Fibroblast of pulmonary artery (primary cell): ENCODE data around the gene IQSEC1.

ENCODE experiments used
- DNase-seq: peaks from one replicate; pipeline ENCODE4 v3.0.0-alpha.2; 2010; ENCODE audit warnings: low read depth
- H3K4me3 ChIP-seq: replicated peaks from 2 replicates; pipeline ENCODE4 v1.5.1; 2011; ENCODE audit warnings: low read depth, mild to moderate bottlenecking, control low read depth, low read length, moderate library complexity
- TF ChIP-seq, protein P1 (sequence below): IDR thresholded peaks from 2 replicates; pipeline ENCODE4 v1.5.1; 2011; ENCODE audit warnings: mild to moderate bottlenecking, control low read depth, low read length, inconsistent platforms; ENCODE audit errors: missing control alignments

IQSEC1 gene

DNA sequence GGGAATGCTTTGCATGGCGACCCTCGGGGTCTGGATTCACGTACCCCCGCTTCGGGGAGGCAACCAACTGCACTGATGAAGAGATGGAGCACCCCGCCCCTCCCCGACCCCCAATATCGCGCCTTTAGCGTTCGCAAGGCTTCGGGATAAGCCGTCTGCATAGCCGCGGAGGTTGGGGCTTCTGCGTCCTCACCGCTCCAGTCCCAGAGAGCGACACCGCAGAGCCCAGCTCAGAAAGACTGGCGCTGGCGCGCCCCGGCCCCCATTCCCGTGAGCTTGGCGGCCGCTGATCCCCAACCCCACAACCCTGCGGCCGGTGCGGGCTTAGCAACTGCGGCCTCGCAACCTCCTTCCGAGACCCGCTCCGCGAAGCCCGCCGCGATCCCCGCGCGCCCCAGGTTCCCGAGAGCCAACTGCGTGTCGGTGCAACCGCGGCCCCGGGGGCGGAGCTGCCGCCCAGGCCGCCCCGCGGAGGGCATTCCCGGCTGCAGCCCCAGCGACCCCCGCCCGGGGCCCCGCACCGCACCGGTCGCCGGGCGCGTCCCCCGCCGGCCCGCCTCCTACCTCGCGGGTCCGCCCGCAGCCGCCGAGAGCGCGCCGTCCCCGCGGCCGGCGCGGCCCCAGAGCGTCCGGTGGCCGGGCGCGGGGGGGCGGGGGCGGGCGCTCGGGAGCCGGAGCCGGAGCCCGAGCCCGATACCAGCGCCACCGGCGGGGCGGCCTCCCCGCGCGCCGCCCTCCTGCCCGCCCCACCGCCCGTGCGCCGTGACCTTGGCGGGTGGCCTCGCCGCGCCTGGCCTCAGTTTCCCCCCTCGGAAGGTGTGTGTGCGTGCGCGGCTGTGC, 79.5 kb downstream of the IQSEC1 start:
- TF ChIP-seq, protein P1, sequence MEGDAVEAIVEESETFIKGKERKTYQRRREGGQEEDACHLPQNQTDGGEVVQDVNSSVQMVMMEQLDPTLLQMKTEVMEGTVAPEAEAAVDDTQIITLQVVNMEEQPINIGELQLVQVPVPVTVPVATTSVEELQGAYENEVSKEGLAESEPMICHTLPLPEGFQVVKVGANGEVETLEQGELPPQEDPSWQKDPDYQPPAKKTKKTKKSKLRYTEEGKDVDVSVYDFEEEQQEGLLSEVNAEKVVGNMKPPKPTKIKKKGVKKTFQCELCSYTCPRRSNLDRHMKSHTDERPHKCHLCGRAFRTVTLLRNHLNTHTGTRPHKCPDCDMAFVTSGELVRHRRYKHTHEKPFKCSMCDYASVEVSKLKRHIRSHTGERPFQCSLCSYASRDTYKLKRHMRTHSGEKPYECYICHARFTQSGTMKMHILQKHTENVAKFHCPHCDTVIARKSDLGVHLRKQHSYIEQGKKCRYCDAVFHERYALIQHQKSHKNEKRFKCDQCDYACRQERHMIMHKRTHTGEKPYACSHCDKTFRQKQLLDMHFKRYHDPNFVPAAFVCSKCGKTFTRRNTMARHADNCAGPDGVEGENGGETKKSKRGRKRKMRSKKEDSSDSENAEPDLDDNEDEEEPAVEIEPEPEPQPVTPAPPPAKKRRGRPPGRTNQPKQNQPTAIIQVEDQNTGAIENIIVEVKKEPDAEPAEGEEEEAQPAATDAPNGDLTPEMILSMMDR = no peak

DNA sequence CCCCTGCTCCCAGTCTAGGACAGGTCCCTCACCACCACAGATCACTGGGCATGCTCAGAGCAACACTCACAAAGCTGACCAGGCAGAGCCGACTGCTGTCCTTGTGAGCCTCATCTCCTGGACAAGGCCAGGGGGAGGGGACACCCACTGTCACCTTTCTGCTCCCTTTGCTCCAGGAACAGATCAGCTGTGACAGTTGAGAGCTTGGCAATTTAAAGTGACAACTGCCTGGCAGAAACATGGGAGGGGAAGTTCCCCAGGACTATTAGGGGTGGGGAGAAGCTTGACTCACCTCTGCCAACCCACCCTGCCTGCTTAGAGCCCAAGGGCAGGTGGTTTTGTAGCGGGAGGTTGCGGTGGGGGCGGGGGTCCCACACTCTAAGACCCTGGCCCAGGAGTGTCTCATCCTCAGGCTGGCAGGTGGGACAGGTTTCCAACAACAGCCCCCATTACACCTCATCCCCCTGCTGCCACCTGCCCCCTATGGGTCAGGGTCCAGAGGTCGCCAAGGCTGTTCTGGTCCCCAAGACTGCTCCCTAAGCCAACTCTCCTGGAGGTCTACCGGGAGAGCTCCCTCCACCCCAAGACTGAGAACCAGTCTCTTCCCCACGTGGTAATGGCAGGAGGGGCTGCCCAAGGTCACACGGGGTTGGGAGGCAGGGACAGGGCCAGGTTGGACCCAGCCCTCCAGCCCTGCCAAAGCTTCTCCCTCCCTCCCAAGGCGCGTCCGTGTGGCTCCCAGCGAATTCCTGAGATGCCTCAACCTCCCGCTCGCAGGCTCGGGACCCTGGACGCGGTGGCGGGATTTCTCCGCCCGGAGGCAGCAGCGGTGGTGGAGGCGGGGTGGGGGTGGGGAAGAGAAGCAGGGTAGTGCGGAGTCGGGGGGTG, 80.4 kb downstream of the IQSEC1 start:
- H3K4me3 ChIP-seq = no peak overlapping the region
- DNase-seq = no peak
- TF ChIP-seq, protein P1 = no peak

More for the DNA sequence above, 79.5 kb downstream of the IQSEC1 start:
- DNase-seq = no peak
- H3K4me3 ChIP-seq = peak overlapping the region; percentile 61

DNA sequence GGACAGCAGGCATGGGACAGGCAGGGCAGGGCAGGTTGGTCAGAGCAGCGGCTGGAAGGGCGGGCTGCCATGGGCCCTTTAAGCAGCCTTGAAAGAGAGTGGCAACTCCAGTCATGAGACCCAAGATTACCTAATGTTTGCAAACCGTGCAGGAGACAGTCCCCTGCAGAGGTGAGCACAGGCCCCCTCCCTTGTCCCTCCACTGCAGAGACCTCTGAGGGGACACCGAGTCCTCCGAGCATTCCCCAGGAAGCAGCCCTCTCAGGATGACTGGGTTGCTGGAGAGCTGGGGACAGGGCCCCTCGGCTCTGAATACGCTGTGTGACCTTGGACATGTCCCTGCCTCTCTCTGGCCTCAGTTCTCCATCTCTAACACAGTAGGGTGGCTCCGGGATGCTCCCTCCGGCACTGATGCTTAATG, 81.4 kb downstream of the IQSEC1 start:
- no peak for DNase-seq
- TF ChIP-seq, protein P1 = no peak
- H3K4me3 ChIP-seq = no peak overlapping the region

DNA sequence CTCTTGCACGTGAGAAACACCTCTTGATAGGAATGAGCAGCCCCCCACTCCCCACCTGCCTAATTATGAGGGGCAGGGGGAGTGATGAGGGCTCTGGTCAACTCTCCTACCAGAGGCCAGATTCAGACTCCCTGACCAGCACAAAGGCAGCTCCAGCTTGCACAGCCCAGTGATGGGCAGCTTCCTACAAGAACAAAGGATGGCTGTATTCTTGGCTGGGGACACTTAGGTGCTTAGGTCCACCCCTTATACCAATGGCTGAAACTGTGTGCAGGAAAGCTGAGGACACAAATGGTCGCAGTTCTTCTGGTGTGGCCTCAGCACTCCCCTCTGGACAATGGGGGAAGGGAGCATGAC, 81.8 kb downstream of the IQSEC1 start:
- no peak overlapping the region for H3K4me3 ChIP-seq
- DNase-seq = no peak
- TF ChIP-seq, protein P1 = no peak

DNA sequence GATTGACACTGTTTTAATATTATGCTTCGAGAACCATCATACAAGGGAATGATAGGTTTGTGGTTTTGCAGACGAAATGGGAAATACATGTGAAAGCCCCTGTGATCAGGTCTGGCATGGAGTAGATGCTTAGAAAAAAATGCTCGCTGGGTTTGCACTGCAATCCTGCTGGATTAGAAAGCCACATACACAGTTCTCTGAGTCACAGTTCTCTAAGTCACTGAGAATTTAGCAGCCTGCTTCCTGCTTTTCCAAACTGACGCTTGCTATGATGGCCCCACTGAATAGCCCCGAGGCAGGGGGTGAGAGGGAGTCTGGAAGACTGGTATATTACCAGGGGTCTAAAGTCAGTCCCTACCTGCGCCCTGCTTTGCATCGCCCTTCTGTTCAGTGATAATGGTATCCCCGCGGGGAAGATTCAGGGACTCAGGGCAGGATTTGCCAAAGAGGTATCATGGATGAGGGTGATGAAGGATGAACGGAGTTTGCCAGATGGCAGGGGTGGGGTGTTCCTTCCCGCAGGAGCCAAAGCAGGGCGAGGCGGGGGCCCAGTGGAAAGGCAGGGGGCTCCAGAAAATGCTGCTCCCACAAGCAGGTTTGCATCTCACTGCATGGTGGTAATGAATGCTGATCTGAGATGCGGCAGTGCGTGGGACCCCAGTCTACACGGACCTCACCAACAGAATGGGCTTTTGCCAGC, 82.3 kb downstream of the IQSEC1 start:
- TF ChIP-seq, protein P1 = no peak
- DNase-seq = peak; percentile 28
- no peak overlapping the region for H3K4me3 ChIP-seq

DNA sequence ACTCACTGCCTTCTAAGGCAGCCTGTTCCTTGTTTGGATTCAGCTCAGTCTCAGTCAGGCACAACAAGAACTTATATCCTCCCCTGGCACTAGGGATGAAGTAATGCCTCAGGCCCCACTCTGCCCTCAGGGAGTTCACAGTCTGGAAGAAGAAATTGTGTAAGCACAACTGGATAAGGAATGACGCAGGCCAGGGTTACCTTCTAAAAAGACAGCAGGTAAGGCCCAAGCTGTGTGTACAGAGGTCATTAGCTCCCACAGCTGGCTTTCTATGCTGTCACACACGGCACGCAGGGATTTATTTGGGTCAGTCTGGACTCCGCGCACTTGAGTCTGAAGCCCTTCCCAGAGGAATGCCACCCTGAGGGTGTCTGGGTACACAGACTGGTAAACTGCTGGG, 82.9 kb downstream of the IQSEC1 start:
- TF ChIP-seq, protein P1 = no peak
- no peak overlapping the region for H3K4me3 ChIP-seq
- no peak for DNase-seq
